NCI-H526 treated with DMSO at 0.1 percent for 48 hours (cell line): ENCODE results near the gene CRLF1.

Experiments used
- DNase-seq: peaks from one replicate; lab custom pipeline; 2025; lab: John Stamatoyannopoulos, UW

Gene CRLF1

DNA sequence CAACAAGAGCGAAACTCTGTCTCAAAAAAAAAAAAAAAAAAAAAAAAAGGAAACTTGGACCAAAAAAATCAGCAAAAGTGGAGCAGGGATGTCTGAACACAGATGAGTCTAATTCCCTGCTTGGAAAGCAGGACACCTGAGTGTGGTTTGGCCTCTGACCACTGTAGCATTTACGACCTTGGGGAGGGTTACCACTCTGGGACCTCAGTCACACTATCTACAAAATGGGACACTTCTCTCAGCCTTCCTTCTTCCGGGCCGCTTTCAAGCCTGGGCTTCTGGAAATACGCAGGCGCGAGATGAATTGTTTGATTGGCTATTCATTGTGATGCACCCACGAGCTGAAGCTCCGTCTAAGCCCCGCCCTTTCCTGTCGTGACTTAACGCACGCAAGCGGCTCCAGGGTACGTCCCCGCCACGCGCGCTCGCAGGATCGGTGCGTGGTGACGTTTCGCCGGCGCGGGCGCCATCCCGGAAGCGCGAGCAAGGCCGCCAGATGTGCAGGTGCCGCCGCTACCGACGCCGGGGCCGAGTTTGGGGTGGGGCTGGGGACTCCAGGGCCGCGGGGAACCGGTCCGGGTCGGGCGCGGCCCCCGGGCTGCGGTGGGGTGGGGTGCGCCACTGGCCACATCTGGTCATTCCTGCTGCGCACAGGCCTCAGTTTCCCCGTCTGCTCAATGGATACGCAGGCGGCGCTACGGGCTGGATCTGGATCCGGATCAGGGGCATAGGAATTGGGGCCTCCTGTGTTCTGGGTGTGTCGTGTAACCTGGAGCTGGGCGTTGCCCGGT lies 49.0 kb downstream of the CRLF1 start, which contains the start of gene KXD1:
Gene KXD1, plus strand, starts transcription at position 460 of the 791 bp plus-strand sequence. CDS start 4,187 bp downstream, outside the sequence.
- DNase-seq, result peak; percentile 82

GRCh38 chr19:18551631-18552030 lies 55.0 kb downstream of the CRLF1 start:
- no peak for DNase-seq

- DNase-seq, result peak; percentile 24
These were observed 62.7 kb downstream of the CRLF1 start for GRCh38 chr19:18543814-18544475.
